GM23338 (cell line): Measurements from ENCODE around the gene RASIP1. TPM values are rescaled to one million over a fixed set of nuclear protein-coding genes. Genes with fewer than 3 reads are reported as not detected.

Experiments
- ATAC-seq: fragments of 200-7000 bp; cut with Tn5 transposase; 3 replicates; pipeline ENCODE4 v1.9.1; 2020
- DNase-seq: peaks from one replicate; pipeline ENCODE4 v3.0.0-alpha.2; 2015; ENCODE audit warnings: low spot score
- H2AFZ ChIP-seq: fragments of 200-600 bp; sonication (generic); 2 replicates; pipeline ENCODE4 v1.8.0; 2016; ENCODE audit warnings: antibody characterized with exemption, mild to moderate bottlenecking, moderate library complexity
- H3F3A ChIP-seq: fragments of 200-600 bp; sonication (generic); replicated peaks from 2 replicates; pipeline ENCODE4 v1.8.0; 2017; ENCODE audit warnings: antibody characterized with exemption, mixed run types, low read depth
- H3K27ac ChIP-seq: fragments of 200-600 bp; sonication (generic); 2 replicates; pipeline ENCODE4 v1.6.1; 2016; ENCODE audit warnings: low read depth
- H3K27me3 ChIP-seq: fragments of 200-600 bp; sonication (generic); 2 replicates; pipeline ENCODE4 v1.8.0; 2016; ENCODE audit warnings: mild to moderate bottlenecking, mixed run types, moderate library complexity; ENCODE audit not compliant: insufficient read depth
- H3K36me3 ChIP-seq: fragments of 200-600 bp; sonication (generic); 2 replicates; pipeline ENCODE4 v1.8.0; 2016; ENCODE audit warnings: mild to moderate bottlenecking; ENCODE audit not compliant: insufficient read depth
- H3K4me1 ChIP-seq: fragments of 200-600 bp; sonication (generic); 2 replicates; pipeline ENCODE4 v1.8.0; 2016; ENCODE audit warnings: mild to moderate bottlenecking, moderate library complexity; ENCODE audit not compliant: insufficient read depth
- H3K4me2 ChIP-seq: fragments of 200-600 bp; sonication (generic); 2 replicates; pipeline ENCODE4 v1.7.1; 2017; ENCODE audit warnings: mixed run types
- H3K4me3 ChIP-seq: fragments of 200-600 bp; sonication (generic); 2 replicates; pipeline ENCODE4 v1.6.1; 2016; ENCODE audit warnings: mixed run types
- H3K79me2 ChIP-seq: fragments of 200-600 bp; sonication (generic); replicated peaks from 2 replicates; pipeline ENCODE4 v1.8.0; 2017; ENCODE audit warnings: mild to moderate bottlenecking; ENCODE audit not compliant: insufficient read depth
- H3K9me2 ChIP-seq: fragments of 200-600 bp; sonication (generic); 2 replicates; pipeline ENCODE4 v1.8.0; 2017; ENCODE audit not compliant: insufficient read depth
- H4K20me1 ChIP-seq: fragments of 200-600 bp; sonication (generic); replicated peaks from 2 replicates; pipeline ENCODE4 v1.8.0; 2017; ENCODE audit warnings: mild to moderate bottlenecking; ENCODE audit not compliant: insufficient read depth
- H3K27ac Mint-ChIP-seq: 2 replicates; pipeline ENCODE4 v1.8.0; 2020; ENCODE audit warnings: inconsistent platforms, mild to moderate bottlenecking, moderate library complexity, mixed read lengths
- H3K27me3 Mint-ChIP-seq: 3 replicates; pipeline ENCODE4 v1.8.0; 2022; ENCODE audit warnings: low read depth, mild to moderate bottlenecking, moderate library complexity, mixed read lengths, inconsistent platforms; ENCODE audit not compliant: insufficient read depth, poor library complexity
- H3K36me3 Mint-ChIP-seq: 3 replicates; pipeline ENCODE4 v1.8.0; 2021; ENCODE audit warnings: low read depth, mild to moderate bottlenecking, inconsistent platforms, moderate library complexity, mixed read lengths
- H3K4me1 Mint-ChIP-seq: 3 replicates; pipeline ENCODE4 v1.8.0; 2020; ENCODE audit warnings: mild to moderate bottlenecking, inconsistent platforms, mixed read lengths
- H3K4me3 Mint-ChIP-seq: 3 replicates; pipeline ENCODE4 v1.8.0; 2021; ENCODE audit warnings: moderate library complexity, mild to moderate bottlenecking, inconsistent platforms, mixed read lengths
- H3K9me3 Mint-ChIP-seq: 3 replicates; pipeline ENCODE4 v1.8.0; 2020; ENCODE audit warnings: moderate library complexity, mild to moderate bottlenecking, inconsistent platforms, mixed read lengths
- CREB1 ChIP-seq: fragments of 250-450 bp; sonication (Bioruptor Pico); IDR thresholded peaks from 2 replicates; pipeline ENCODE4 v1.5.0; 2020; ENCODE audit warnings: low read depth, mild to moderate bottlenecking, moderate library complexity
- EZH2 ChIP-seq: fragments of 200-600 bp; sonication (generic); IDR thresholded peaks from one replicate; pipeline ENCODE4 v1.8.0; 2017; ENCODE audit warnings: antibody characterized with exemption, mild to moderate bottlenecking, low read depth; ENCODE audit not compliant: unreplicated experiment
- EZH2phosphoT487 ChIP-seq: fragments of 200-600 bp; sonication (generic); IDR thresholded peaks from one replicate; pipeline ENCODE4 v1.8.1; 2018; ENCODE audit warnings: antibody characterized with exemption; ENCODE audit not compliant: unreplicated experiment
- NANOG ChIP-seq: IDR thresholded peaks from 2 replicates; pipeline ENCODE4 v1.6.1; 2016; ENCODE audit warnings: antibody characterized with exemption, borderline replicate concordance
- POLR2AphosphoS5 ChIP-seq: IDR thresholded peaks from 2 replicates; pipeline ENCODE4 v1.6.1; 2016; ENCODE audit warnings: antibody characterized with exemption, low read depth
- REST ChIP-seq: IDR thresholded peaks from one replicate; pipeline ENCODE4 v1.6.1; 2018; ENCODE audit warnings: antibody characterized with exemption; ENCODE audit not compliant: unreplicated experiment
- ZNF331 ChIP-seq: fragments of 250-450 bp; sonication (Bioruptor Pico); IDR thresholded peaks from 2 replicates; pipeline ENCODE4 v1.5.0; 2020; ENCODE audit warnings: low read depth, mild to moderate bottlenecking, moderate library complexity
- ZNF462 ChIP-seq: fragments of 250-450 bp; sonication (Bioruptor Pico); IDR thresholded peaks from 2 replicates; pipeline ENCODE4 v1.5.0; 2020; ENCODE audit warnings: mild to moderate bottlenecking, moderate library complexity
- polyA plus RNA-seq: library from polyadenylated mRNA; unstranded; fragments of >200 nt; fragmentation: Nextera tagmentation; extraction: Ambion mirVana; gene quantifications from 2 replicates; pipeline ENCODE4 v1.2.1, GENCODE V29; 2016
- total RNA-seq: library from RNA; depleted of rRNA; stranded (reverse); fragments of >200 nt; shearing (Covaris generic); gene quantifications from 2 replicates; pipeline ENCODE4 v1.2.3, GENCODE V29; 2014

Gene RASIP1
- total and polyA plus RNA-seq, 2 experiments from 2014 or later = 9.2 to 14.8 TPM

GRCh38 chr19:48720251-48720612 is 20.2 kb downstream of the RASIP1 start:
- DNase-seq (no peak), ATAC-seq (no peak)
- Histone ChIP-seq H3K27me3 (no peaks in the 10 kb centered on the region), H3F3A (peaks cover 9% of the 10 kb centered on the region; the same call in 1 of the 2 replicates), H3K9me2 (no peaks in the 10 kb centered on the region), H4K20me1 (no peaks in the 10 kb centered on the region), H3K4me1 (peaks cover 34% of the 10 kb centered on the region), H3K27ac (no peak overlapping the region), H3K79me2 (no peaks in the 10 kb centered on the region), H3K36me3 (no peaks in the 10 kb centered on the region), H3K4me2 (peak overlapping the region; percentile 70), H2AFZ (no peak overlapping the region), H3K4me3 (peak overlapping the region; percentile 58)
- H3K9me3 Mint-ChIP-seq = peaks cover 3% of the 10 kb centered on the region; the same call in 1 of the 3 replicates
- peaks cover 22% of the 10 kb centered on the region for H3K27me3 Mint-ChIP-seq
- peak overlapping the region; percentile 99 for H3K4me3 Mint-ChIP-seq
- no peaks in the 10 kb centered on the region; the same call in 2 of the 3 replicates for H3K36me3 Mint-ChIP-seq
- H3K4me1 Mint-ChIP-seq = peaks cover 37% of the 10 kb centered on the region
- no peak overlapping the region; the same call in 1 of the 2 replicates for H3K27ac Mint-ChIP-seq
- TF ChIP-seq NANOG (no peak), ZNF462 (CRISPR knock-in tag) (no peak), POLR2AphosphoS5 (no peak), ZNF331 (CRISPR knock-in tag) (no peak), EZH2phosphoT487 (no peak), REST (no peak), EZH2 (no peak), CREB1 (CRISPR knock-in tag) (no peak)
